ENCODE measurements around the gene MYL12A.

MYL12A gene

GRCh38 chr18:3233433-3234168, 14.0 kb upstream of the MYL12A start:
- TF ChIP-seq, protein P1, sequence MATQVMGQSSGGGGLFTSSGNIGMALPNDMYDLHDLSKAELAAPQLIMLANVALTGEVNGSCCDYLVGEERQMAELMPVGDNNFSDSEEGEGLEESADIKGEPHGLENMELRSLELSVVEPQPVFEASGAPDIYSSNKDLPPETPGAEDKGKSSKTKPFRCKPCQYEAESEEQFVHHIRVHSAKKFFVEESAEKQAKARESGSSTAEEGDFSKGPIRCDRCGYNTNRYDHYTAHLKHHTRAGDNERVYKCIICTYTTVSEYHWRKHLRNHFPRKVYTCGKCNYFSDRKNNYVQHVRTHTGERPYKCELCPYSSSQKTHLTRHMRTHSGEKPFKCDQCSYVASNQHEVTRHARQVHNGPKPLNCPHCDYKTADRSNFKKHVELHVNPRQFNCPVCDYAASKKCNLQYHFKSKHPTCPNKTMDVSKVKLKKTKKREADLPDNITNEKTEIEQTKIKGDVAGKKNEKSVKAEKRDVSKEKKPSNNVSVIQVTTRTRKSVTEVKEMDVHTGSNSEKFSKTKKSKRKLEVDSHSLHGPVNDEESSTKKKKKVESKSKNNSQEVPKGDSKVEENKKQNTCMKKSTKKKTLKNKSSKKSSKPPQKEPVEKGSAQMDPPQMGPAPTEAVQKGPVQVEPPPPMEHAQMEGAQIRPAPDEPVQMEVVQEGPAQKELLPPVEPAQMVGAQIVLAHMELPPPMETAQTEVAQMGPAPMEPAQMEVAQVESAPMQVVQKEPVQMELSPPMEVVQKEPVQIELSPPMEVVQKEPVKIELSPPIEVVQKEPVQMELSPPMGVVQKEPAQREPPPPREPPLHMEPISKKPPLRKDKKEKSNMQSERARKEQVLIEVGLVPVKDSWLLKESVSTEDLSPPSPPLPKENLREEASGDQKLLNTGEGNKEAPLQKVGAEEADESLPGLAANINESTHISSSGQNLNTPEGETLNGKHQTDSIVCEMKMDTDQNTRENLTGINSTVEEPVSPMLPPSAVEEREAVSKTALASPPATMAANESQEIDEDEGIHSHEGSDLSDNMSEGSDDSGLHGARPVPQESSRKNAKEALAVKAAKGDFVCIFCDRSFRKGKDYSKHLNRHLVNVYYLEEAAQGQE (IDR thresholded peaks at IDR 0.05; ENCODE audit: insufficient read depth in 1 of 2, low read depth in 2 of 2, low read length in 2 of 2), result no peak
- TF ChIP-seq SIN3A (IDR thresholded peaks at IDR 0.05; ENCODE audit: borderline replicate concordance, insufficient read depth, low read length) (no peak), TAF1 (IDR thresholded peaks at IDR 0.05; ENCODE audit: borderline replicate concordance, insufficient read depth, low read length) (no peak), POLR2AphosphoS5 (IDR thresholded peaks at IDR 0.05; ENCODE audit: low read depth, low read length) (no peak), FOXP2 (optimal IDR thresholded peaks at IDR 0.05; ENCODE audit: borderline replicate concordance, extremely low read depth, extremely low read length, insufficient read depth) (no peak)

GRCh38 chr18:3234457-3234856, 13.1 kb upstream of the MYL12A start:
- TF ChIP-seq TAF1 (IDR thresholded peaks at IDR 0.05; ENCODE audit: borderline replicate concordance, insufficient read depth, low read length) (no peak), SIN3A (IDR thresholded peaks at IDR 0.05; ENCODE audit: borderline replicate concordance, insufficient read depth, low read length) (no peak), POLR2AphosphoS5 (IDR thresholded peaks at IDR 0.05; ENCODE audit: low read depth, low read length) (no peak), FOXP2 (optimal IDR thresholded peaks at IDR 0.05; ENCODE audit: borderline replicate concordance, extremely low read depth, extremely low read length, insufficient read depth) (no peak)
- TF ChIP-seq, protein P1 (IDR thresholded peaks at IDR 0.05; ENCODE audit: insufficient read depth in 1 of 2, low read depth in 2 of 2, low read length in 2 of 2), result no peak

GRCh38 chr18:3235846-3236245, 11.8 kb upstream of the MYL12A start:
- TF ChIP-seq, protein P1 (IDR thresholded peaks at IDR 0.05; ENCODE audit: insufficient read depth in 1 of 2, low read depth in 2 of 2, low read length in 2 of 2), result no peak
- TF ChIP-seq FOXP2 (optimal IDR thresholded peaks at IDR 0.05; ENCODE audit: borderline replicate concordance, extremely low read depth, extremely low read length, insufficient read depth) (no peak), POLR2AphosphoS5 (IDR thresholded peaks at IDR 0.05; ENCODE audit: low read depth, low read length) (no peak), TAF1 (IDR thresholded peaks at IDR 0.05; ENCODE audit: borderline replicate concordance, insufficient read depth, low read length) (no peak), SIN3A (IDR thresholded peaks at IDR 0.05; ENCODE audit: borderline replicate concordance, insufficient read depth, low read length) (no peak)

DNA sequence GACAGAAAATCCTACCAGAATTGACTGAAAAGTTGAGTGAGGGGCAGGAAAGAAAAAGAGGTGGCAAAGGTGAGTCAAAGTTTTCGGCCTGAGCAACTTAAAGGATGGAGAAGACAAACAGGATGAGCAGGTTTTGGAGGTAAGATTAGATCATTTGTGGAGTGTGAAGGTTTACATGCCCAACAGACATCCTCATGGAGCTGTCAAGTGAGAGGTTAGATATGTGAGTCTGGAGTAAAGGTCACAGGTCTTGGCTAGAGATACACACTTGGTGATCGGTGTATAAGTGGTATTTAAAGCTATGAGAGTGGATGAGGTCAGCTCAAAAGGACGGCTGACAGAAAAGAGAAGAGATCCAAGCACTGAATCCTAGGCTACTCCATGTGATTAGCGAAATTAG, 11.1 kb upstream of the MYL12A start:
- TF ChIP-seq POLR2AphosphoS5 (IDR thresholded peaks at IDR 0.05; ENCODE audit: low read depth, low read length), result no peak
- no peak for TF ChIP-seq FOXP2 (optimal IDR thresholded peaks at IDR 0.05; ENCODE audit: borderline replicate concordance, extremely low read depth, extremely low read length, insufficient read depth)
- TF ChIP-seq SIN3A (IDR thresholded peaks at IDR 0.05; ENCODE audit: borderline replicate concordance, insufficient read depth, low read length), result no peak
- TF ChIP-seq, protein P1 (IDR thresholded peaks at IDR 0.05; ENCODE audit: insufficient read depth in 1 of 2, low read depth in 2 of 2, low read length in 2 of 2), result no peak
- TF ChIP-seq TAF1 (IDR thresholded peaks at IDR 0.05; ENCODE audit: borderline replicate concordance, insufficient read depth, low read length), result no peak
